Activated CD8-positive, alpha-beta memory T cell treated with anti-CD3 and anti-CD28 coated beads for 1 hour (primary cell): ENCODE results near the gene AHCY.
"Not testable (repeated sequence)": the region's sequence is repeated elsewhere in the genome, so short reads cannot be mapped to it uniquely, and the experiment has no call there.

ENCODE experiments used
- DNase-seq, 2 donors: peaks; one replicate each; pipeline ENCODE4 v3.0.0-alpha.2; 2020; ENCODE audit warnings: low read depth in 1 of 2; ENCODE audit errors: extremely low read depth in 1 of 2

The AHCY gene

DNA sequence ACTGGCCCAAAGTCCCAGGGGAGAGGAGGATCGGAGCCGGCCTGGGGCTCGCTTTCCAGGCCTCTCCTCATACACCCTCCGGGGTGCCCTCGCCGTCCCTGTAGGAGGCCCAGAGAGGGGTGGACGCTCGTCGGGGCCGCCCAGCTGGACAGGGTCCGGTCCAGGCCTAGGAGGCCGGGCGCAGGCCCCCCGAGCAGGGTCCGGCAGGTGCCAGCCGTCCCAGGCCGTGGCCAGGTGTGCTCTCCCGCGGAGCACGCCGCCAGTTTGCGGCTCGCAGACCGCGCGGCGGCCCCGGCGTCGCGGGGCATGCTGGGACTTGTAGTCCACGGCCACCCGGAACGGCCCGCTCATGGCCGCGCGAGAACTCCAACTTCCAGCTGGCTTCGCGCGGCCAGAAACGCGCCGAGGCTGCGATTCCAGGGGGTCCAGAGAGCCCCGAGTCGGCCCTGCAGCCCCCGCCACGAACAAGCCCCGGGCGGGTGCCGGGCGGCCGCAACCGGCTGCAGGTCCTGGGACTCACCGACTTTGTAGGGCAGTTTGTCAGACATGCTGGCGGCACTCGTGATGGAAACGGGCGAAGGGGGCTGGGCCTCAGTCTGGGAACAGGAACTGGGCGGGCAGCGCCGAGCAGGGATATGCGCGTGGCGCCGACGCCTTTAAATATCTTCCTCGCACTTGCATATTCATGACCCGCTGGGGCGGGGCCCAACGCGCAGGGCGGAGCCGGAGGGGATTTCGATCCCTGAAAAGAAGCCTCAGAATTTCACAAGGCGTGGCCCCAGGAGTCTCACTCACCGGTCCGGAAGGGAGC is at the start of gene AHCY:
Gene AHCY (minus strand): TSS at position 633 of the 811 bp plus-strand sequence. CDS start 85 bp downstream, at position 548.
- DNase-seq: peak; percentile 70 to 84

DNA sequence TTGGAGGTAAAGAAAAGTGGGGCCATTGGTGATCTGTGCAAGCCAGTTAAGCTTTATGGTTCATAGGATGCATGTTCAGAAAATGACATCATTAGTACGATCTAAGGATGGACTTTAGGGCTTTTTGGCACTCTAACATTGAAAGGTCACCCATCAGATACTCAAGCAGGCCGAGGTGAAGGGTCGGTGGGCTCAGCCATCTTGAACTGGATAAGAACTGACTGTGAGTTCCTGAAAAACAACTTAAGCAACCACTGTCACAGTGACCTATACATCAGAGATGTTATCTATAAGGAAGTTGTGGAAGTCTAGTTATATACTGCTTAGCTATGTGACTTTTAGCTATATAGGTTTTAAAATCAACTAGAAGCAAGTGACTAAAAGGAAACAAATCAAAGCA is 46.9 kb upstream of the AHCY start:
- no peak for DNase-seq

DNA sequence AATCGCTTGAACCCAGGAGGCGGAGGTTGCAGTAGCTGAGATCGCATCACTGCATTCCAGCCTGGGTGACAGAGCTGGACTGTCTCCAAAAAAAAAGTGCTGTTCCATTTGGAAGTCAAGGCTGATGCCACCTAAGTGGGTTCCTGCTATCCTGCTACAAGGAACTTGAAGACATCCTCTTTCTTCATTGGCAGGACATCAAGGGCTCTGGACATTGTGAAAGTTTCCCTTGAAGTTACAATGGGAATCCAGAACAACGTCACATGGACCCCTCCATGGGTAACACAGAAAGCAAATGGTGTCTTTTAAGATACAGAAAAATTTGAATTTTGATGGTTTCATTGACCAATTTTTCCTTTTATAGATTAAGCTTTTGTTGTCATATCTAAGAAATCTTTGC is 44.4 kb upstream of the AHCY start:
- DNase-seq: no peak

DNA sequence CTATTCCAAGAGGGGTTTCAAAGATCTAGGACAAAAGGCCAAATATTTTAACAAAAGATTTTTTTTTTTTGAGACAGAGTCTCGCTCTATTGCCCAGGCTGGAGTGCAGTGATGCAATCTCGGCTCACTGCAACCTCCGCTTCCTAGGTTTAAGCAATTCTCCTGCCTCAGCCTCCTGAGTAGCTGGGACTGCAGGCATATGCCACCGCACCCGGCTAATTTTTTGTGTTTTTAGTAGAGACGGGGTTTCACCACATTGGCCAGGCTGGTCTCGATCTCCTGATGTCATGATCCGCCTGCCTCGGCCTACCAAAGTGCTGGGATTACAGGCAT is 43.3 kb upstream of the AHCY start:
- not testable (repeated sequence) for DNase-seq

DNA sequence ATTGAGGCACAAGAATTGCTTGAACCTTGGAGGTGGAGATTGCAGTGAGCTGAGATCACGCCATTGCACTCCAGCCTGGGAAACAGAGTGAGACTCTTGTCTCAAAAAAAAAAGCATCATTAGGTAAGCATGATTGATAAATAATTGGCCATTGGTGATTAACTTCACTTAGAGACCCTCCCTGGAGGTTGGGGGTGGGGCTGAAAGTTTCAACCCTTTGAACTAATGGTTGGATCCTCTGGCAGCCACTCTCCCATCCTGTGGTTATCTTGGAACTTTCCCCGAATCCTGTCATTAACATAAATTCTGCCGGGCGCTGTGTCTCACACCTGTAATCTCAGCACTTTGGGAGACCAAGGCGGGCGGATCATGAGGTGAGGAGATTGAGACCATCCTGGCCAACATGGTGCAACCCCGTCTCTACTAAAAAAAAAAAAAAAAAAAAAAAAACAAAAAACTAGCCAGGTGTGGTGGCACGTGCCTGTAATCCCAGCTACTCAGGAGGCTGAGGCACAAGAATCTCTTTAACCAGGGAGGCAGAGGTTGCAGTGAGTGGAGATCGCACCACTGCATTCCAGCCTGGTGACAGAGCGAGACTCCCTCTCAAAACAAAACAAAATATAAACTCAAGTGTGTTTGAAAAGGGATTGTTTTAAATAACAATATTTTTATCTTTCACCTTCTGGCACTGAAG is 42.8 kb upstream of the AHCY start:
- DNase-seq: not testable (repeated sequence)

DNA sequence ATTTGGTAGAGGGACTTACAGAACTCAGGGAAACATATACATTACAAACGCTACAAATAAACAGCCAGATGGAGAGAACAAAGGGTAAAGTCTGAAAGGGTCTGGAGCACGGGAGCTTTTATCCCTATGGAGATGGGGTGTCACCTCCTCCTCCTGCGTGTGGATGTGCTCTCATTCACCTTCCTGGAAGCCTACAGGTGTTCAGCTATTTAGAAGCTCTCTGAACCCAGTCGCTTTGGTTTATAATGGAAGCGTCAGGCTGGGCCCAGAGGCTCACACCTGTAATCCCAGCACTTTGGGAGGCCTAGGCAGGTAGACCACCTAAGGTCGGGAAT is 42.2 kb upstream of the AHCY start:
- no peak for DNase-seq

DNA sequence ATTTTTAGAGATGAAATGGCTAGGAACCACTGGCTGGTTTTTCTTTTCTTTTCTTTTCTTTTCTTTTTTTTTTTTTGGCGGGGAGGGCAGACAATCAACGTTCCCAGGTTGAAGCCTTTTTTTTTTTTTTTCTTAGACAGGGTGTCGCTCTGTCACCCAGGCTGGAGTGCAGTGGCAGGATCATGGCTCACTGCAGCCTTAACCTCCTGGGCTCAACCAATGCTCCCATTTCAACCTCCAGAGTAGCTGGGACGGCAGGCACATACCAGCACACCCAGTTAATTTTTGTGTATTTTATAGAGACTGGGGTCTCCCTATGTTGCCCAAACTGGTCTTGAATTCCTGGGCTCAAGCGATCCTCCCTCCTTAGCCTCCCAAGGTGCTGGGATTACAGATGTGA is 41.1 kb upstream of the AHCY start:
- DNase-seq: no peak

DNA sequence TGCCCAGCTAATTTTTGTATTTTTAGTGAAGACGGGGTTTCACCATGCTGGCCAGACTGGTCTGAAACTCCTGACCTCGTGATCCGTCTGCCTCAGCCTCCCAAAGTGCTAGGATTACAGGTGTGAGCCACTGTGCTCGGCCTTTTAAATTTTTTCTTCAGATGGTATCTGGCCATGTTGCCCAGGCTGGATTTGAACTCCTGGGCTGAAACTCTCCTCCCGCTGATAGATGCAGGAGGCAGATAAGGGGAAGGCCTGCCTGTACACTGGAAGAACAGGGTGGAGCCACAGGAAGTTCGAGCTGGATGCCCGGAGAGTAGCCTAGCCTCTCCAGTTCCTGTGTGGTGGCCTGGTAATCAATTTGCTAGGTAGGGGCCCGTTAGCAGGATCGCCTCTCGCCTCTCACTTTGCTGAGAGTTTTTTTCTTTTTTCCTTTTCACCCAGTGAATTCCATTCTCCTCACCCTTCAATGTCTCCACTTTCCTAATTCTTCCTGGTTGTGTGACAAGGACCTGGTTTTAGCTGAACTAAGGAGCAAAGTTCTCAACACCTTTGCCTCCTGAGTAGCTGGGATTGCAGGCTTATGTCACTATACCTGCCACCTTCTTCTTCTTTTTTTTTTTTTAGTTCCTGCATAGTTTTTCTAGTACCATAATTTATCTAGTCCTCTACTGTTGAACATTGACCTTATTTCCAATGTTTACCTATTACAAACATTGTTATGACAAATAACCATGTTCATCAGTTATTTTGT is 40.5 kb upstream of the AHCY start:
- DNase-seq: no peak

DNA sequence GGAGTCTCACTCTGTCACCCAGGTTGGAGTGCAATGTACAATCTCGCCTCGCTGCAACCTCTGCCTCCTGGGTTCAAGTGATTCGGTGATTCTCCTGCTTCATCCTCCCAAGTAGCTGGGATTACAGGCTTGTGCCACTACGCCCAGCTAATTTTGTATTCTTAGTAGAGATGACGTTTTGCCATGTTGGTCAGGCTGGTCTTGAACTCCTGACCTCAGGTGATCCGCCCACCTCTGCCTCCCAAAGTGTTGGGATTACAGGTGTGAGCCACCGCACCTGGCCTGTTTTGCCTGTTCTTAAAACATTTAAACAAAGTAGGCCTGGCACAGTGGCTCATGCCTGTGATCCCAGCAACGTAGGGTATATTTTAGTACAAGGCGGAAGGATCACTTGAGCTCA is 38.0 kb upstream of the AHCY start:
- DNase-seq: not testable (repeated sequence)

DNA sequence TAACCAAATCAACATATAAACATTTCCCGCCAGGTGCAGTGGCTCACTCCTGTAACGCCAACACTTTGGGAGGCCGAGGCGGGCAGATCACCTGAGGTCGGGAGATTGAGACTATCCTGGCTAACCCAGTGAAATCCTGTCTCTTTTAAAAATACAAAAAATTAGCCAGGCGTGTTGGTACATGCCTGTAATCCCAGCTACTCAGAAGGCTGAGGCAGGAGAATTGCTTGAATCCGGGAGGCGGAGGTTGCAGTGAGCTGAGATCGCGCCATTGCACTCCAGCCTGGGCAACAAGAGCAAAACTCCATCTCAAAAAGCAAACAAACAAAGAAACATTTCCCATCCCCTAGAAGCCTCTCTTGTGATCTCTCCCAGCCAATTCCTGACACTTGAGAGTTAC is 37.6 kb upstream of the AHCY start:
- DNase-seq: not testable (repeated sequence)

DNA sequence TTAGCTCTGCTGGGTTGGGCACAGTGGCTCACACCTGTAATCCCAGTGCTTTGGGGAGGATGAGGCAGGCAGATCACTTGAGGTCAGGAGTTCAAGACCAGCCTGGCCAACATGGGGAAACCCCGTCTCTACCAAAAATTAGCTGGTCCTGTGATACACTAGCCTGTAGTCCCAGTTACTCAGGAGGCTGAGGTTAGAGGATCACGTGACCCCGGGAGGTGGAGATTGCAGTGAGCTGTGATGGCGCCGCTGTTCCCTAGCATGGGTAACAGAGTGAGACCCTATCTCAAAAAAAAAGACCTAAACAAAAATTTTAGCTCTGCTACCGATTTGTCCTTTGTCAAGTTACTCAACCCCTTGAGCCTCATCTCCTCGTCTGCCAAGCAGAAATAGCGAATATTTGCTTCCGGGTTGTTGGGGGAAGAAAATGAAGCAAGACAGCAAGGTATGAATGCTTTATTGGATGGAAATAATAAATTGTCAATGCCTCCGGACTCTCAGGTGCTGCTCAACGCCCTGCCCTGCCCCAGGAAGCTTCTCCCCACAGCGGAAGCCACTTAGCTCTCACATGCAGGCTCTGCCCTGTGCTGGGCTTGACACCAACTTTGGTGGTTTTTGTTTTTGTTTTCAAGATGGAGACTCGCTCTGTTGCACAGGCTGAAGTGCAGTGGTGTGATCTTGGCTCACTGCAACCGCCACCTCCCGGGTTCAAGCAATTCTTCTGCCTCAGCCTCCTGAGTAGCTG is 35.0 kb upstream of the AHCY start:
- DNase-seq: no peak

DNA sequence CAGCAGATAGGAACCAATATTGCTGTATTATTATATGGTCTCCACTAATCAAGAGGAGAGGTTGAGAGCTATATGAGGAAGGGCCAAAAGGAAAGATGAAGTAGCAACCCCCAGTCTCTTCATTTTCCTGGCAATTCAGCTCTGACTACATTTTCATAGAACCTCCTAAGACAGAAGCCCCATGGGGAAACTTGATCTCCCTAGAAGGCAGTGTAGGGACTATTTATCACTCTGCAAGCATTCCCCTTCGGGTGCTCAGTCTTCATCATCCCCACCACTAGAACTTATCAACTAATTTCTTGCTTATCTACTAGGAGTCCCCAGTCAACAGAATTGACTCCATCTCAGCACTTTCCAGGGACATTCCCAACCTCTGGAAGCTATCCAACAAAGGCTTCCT is 34.4 kb upstream of the AHCY start:
- DNase-seq: no peak

DNA sequence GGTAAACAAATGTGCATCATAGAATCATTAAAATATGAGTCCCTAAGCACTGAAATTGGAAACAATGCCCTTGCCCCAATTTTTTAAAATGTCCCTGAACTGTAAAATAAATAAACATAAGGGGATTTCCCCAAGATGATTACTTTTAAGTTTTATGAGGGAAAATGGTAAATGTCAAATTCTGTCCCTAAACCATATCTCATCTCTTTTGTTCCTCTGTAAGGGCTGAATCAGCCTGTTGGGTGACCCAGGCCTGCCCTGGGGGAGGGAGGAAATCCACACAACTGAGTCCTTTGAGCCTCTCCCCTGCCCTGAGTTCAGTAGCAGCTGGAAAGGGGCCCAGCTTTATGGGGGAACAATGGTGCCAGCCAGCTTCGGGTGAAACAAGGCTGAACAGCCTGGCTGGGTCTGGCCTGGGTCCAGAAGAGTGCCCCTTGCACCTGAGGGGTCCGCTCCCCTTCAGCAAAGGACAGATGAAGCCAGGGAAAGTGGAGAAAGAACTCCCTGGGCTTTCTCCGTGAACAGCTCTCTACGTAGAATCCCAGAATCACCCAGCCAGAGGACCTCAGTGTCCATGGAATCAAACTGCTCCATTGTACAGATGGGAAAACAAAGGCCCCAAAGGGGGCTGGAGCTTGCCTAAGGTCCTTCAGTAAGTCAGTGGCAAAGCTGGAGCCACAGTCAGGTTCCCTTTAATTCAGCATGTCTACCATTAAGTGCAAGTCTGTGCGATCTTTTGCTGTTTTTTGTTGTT is 31.7 kb upstream of the AHCY start:
- no peak for DNase-seq

DNA sequence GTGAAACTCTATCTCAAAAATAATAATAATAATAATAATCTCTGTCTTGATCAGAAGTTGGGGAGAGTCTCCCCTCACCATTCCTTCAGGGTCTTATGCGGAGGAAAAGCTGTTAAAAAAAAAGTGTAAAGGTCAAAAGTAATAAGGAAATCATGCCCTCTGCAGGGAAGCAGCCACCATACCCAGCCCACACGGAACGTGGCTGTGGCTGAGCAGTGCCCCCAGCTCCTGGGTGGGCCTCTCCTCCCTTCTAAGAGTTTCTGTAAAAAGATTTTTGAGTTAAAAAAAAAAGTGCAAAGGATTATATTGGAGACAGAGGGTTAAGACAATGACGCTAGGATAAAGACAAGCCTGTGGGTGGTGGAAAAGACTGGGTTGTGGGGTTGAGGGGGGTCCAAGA is 30.6 kb upstream of the AHCY start:
- no peak for DNase-seq

DNA sequence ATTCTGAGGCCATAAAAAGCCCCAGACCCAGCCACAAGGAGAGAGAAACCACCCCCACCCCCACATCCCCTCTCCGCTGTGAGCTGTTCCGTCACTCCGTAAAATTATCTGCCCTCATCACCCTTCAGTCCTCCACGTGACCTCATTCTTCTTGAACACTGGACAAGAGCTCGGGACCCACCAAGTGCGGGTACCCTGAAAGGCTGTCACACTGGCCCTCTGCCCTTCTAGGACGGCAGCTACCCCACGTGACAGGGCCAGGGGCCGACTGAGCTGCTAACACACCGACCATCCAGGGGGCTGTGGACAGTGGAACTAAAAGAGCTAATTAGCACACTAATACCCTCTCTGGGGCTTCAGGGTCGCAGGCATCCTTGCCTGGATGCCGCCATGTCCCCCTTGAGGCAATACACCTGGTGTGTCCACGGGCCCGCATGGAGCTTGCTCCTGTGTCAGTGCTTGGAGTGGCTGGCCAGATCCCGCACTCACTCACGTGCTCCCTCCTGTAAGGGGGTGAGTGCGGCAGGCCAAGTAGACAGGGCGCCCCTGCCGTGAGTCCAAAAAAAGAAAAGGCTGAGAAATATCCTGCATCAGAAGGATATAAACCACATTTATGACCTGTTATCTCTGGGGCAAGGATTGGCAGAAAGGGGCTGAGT is 29.2 kb upstream of the AHCY start:
- DNase-seq: no peak

DNA sequence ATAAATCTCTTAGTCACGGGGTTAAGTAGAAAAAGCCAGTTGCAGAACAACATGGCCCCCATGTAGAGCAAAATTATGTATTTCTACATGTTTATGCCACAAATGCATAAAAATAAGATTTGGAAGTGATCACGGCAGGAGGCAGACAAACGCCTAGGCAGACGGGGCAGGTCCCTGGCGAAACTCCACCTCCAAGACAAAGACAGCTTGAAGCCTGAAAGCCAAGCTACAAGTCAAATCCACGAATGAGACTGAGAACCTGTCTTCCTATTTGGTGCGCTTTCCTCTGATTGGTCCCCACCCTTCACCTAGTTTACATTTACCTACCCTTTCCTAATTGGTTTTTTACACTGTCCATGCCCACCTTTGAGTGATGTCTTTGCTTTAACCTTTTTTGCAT is 28.7 kb upstream of the AHCY start:
- DNase-seq: no peak

DNA sequence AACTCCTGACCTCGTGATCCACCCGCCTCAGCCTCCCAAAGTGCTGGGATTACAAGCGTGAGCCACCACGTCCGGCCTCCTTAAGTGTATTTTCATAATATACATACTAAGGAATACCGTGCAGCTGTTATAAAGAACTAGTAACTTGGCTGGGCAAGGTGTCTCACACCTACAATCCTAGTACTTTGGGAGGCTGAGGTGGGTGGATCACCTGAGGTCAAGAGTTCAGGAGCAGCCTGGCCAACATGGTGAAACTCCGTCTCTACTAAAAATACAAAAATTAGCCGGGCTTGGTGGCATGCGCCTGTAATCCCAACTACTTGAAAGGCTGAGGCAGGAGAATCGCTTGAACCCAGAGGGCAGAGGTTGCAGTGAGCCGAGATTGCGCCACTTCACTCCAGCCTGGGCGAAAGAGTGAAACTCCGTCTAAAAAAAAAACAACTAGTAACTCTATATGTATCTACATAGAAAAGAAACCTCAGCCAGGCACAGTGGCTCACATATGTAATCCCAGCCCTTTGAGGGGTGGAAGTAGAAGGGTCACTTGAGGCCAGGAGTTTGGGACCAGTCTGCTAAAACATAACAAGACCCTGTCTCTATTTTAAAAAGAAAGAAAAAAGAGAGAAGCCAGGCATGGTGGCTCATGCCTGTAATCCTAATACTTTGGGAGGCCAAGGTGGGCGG is 27.8 kb upstream of the AHCY start:
- not testable (repeated sequence) for DNase-seq

DNA sequence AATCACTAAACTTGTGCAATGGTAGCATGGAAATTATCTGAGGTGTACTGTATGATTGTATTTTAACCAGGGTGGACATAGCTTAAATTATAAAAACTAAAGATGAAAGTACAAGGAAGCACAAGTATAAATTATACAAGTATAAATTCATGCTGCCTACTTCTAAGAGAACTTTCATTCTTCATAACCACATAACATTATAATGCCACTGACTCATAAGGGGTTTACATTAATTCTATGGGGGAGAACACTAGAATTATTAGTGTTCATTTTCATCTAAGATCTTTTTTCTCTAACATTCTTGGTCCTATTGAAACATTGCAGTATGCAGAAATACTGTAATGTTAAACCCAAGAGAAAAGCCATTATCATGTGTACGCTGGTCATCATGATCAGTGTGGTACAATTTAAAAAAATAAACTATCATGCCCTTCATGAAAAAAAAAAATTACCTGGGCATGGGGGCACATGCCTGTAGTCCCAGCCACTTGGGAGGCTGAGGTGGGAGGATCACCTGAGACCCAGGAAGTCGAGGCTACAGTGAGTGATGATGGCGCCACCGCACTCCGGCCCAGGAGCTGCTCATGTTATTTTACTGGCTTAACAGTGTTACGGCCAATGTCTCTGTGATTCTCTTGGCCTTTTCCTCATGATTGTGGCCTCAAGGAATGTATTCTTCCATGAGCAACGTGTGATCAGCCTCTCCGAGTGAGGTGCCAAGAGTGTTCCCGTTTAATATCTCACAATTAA is 25.9 kb upstream of the AHCY start:
- DNase-seq: no peak

DNA sequence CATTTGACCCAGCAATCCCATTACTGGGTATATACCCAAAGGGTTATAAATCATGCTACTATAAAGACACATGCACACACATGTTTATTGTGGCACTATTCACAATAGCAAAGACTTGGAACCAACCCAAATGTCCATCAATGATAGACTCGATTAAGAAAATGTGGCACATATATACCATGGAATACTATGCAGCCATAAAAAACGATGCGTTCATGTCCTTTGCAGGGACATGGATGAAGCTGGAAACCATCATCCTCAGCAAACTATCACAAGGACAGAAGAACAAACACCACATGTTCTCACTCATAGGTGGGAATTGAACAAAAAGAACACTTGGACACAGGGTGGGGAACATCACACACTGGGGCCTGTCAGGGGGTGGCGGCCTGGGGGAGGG is 25.1 kb upstream of the AHCY start:
- not testable (repeated sequence) for DNase-seq
